ENCODE measurements around the gene MORN4. TPM values are rescaled to one million over a fixed set of nuclear protein-coding genes. Genes with fewer than 3 reads are reported as not detected.
A peak's percentile ranks its signal among the peaks of the same experiment; 100 is the strongest.

Gene MORN4
- total and polyA plus RNA-seq, 8 donors, result 4.1 to 21.1 (median 15.0) TPM

DNA sequence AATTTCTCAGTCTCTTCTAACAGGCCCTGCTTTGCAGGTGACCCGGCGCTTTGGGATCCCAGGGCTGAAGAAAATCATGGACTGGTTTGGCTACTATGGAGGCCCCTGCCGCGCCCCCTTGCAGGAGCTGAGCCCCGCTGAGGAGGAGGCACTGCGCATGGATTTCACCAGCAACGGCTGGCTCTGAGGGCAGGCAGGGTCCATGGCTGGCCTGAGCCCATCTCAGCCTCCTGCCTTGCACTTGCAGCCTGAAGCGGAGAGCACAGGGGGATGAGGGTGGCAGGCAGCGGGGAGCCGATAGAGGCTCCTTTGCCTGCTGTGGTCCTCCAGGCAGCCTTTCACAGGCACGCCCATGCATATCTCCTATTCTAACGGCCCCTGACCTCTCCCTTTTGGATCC, 21.8 kb downstream of the MORN4 start:
- Histone ChIP-seq H3K27ac (no peak overlapping the region), H3K27me3 (no peaks in the 10 kb centered on the region), H3K9me3 (no peaks in the 10 kb centered on the region), H3K4me1 (no peaks in the 10 kb centered on the region), H3K36me3 (no peaks in the 10 kb centered on the region), H3K4me3 (no peak overlapping the region)
- DNase-seq (no peak), ATAC-seq (no peak)
- intact Hi-C loops (cut with DNase I), result no loop called here
- TF ChIP-seq, protein P1, sequence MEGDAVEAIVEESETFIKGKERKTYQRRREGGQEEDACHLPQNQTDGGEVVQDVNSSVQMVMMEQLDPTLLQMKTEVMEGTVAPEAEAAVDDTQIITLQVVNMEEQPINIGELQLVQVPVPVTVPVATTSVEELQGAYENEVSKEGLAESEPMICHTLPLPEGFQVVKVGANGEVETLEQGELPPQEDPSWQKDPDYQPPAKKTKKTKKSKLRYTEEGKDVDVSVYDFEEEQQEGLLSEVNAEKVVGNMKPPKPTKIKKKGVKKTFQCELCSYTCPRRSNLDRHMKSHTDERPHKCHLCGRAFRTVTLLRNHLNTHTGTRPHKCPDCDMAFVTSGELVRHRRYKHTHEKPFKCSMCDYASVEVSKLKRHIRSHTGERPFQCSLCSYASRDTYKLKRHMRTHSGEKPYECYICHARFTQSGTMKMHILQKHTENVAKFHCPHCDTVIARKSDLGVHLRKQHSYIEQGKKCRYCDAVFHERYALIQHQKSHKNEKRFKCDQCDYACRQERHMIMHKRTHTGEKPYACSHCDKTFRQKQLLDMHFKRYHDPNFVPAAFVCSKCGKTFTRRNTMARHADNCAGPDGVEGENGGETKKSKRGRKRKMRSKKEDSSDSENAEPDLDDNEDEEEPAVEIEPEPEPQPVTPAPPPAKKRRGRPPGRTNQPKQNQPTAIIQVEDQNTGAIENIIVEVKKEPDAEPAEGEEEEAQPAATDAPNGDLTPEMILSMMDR (IDR thresholded peaks at IDR 0.05), result no peak

DNA sequence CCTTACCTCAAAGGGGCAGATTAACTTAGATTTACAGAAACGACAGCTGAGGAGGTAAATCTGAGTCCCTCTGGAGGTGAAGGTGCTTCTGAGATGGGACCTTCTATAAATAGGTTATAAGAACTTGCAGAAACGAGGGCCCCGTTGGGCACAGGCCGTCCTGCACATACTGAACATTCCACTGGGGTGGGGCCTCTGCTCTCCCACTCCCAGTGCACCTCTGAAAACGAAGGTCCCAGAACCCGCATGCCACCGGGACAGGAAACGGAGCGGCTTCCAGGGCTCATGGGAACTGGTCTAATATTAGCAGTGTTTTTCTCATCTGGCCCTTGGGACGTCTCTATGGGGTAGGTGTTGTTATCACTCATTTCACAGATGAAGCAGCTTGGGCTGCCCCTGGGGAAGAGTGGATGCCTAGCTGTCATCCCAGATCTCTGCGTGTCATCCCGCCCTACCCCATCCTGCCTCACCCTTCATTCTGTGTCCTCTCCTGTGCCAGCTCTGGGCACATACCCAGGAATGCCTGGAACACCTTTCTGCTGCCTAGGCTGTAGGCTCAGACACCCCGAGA, 24.2 kb downstream of the MORN4 start:
- no peaks in the 10 kb centered on the region for H3K27me3 ChIP-seq
- H3K27ac ChIP-seq, result peak overlapping the region in 1 of 2 donors; percentile 33
- H3K36me3 ChIP-seq, result no peaks in the 10 kb centered on the region
- intact Hi-C loops (cut with DNase I), result no loop called here
- DNase-seq, result no peak
- H3K4me1 ChIP-seq, result no peaks in the 10 kb centered on the region
- no peak overlapping the region for H3K4me3 ChIP-seq
- peak; percentile 69 for ATAC-seq
- TF ChIP-seq, protein P1 (IDR thresholded peaks at IDR 0.05), result no peak
- no peaks in the 10 kb centered on the region for H3K9me3 ChIP-seq

DNA sequence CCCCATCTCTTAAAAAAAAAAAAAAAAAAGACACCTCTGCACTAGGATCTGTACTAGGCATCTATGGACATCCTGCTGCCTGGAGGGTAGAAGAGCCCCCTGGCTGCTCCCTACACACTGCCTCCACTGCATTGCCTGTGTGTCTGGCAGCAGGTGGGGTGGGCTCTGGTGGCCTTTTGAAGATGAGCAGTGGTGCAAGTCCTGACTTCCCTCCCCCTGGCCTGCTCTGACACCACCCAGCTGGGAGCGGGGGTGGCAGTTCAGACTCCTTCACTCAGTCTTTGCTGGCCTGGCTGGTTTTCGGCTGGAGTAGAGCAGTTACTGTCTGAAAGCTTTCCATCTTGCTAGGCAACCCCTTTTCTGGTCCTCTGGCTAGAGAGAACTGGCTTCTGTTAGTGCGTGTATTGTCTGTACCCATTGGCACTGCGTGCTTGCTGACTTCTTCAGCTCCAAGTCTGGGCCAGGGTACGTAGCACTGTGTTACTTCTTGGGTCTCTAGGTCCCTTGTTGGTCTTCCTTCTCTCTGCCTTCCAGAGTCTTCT, 26.1 kb downstream of the MORN4 start:
- Histone ChIP-seq H3K4me3 (no peak overlapping the region), H3K27ac (no peak overlapping the region), H3K27me3 (no peaks in the 10 kb centered on the region), H3K9me3 (no peaks in the 10 kb centered on the region), H3K36me3 (no peaks in the 10 kb centered on the region), H3K4me1 (no peaks in the 10 kb centered on the region)
- TF ChIP-seq, protein P1 (IDR thresholded peaks at IDR 0.05), result no peak
- no peak for ATAC-seq
- intact Hi-C loops (cut with DNase I), result no loop called here
- no peak for DNase-seq

DNA sequence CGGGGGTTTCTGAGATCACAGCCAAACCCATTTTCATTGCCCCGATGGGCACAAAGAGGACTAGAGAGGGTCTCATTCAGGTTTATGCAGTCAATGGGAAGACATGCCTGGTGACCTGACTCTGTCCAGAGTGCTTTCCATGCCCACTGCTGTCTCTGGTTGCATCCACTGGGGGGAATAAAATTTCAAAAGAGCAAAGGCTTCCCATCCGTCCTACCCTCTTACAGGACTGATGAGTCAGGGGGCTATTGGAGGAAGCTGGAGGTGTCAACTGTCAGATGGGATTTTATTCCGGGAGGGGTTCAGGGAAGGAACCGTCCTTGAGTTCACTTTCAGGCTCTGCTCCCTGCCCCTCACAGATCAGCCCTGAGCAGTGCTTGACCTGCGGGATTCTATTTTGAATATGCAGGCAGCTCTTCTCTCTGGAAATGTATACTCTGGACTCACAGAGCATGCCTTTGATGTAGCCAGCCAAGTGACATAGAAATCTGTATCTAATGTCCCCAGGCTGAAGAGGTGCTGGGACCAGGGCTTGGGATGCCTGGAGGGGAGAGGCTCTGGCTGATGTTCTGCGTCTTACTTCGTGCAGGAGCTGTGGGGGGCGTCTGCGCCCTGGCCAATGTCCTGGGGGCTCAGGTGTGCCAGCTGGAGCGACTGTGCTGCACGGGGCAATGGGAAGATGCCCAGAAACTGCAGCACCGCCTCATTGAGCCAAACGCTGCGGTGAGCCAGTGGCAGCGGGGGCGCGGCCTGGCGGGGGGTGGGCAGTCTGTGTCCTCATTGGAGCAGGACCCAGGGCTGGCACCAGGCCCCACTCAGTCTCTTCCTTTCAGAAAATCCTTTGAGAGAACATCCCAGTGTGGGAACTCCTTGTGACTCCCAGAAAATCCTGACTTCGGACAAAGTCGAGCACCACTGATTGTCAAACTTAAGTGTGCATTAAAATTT, 31.8 kb downstream of the MORN4 start:
- DNase-seq, result no peak
- TF ChIP-seq, protein P1 (IDR thresholded peaks at IDR 0.05), result no peak
- Histone ChIP-seq H3K27me3 (no peaks in the 10 kb centered on the region), H3K9me3 (no peaks in the 10 kb centered on the region), H3K27ac (no peak overlapping the region), H3K4me3 (no peak overlapping the region), H3K4me1 (peaks cover 0 to 10% of the 10 kb centered on the region in 2 donors), H3K36me3 (no peaks in the 10 kb centered on the region)
- intact Hi-C loops (cut with DNase I), result no loop called here
- ATAC-seq, result no peak

DNA sequence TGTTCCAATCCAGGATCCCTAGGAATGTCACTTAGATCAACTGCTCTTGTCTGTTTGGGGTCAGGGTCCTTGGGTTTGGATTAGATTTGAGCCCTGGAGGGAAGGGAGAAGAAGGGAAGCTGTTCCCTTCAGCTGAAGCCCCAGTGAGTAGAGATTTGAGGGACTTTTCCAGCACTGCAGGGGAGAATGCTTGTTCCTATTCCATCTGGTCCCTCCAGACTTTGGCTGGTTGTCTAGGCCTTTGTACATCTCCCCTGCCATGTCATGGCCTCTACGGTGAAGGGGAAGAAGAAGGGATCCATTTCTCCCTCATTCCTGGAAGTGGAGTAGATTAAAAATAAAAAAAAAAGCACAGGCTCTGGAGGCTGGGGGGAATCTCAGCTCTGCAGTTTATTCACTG, 32.7 kb downstream of the MORN4 start:
- H3K4me1 ChIP-seq, result peaks cover 3 to 19% of the 10 kb centered on the region in 2 donors
- no peak overlapping the region for H3K27ac ChIP-seq
- H3K9me3 ChIP-seq, result no peaks in the 10 kb centered on the region
- H3K27me3 ChIP-seq, result no peaks in the 10 kb centered on the region
- no peaks in the 10 kb centered on the region for H3K36me3 ChIP-seq
- intact Hi-C loops (cut with DNase I), result no loop called here
- DNase-seq (no peak), ATAC-seq (no peak)
- TF ChIP-seq, protein P1 (IDR thresholded peaks at IDR 0.05), result no peak
- H3K4me3 ChIP-seq, result no peak overlapping the region

All from left lung (tissue), 10 donors.